T-helper 9 cell (primary cell): Measurements from ENCODE around the gene CTNND2.

Experiments used
- DNase-seq: peaks from one replicate; pipeline ENCODE4 v3.0.0-alpha.2; 2020

CTNND2 gene

DNA sequence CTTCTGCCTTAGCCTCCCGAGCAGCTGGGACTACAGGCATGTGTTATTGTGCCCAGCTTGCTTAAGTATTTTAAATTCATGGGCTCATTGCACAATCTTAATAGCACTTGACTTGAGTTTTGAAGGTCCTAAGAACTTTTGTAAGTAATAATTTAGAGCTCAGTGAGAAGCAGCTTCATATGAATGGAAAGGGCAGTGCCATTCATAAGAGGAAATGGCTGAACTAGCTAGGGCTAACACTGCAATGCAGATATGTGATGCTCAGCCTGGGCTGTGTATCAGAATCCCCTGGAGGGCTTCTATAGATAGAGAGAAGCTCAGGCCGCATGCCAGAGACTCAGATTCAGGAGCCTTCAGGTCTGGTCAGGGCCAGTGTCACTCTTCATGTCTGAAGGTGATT is 847.7 kb downstream of the CTNND2 start:
- DNase-seq, result no peak

GRCh38 chr5:11054014-11054413 is 850.2 kb downstream of the CTNND2 start:
- DNase-seq, result no peak

GRCh38 chr5:11052871-11053270 is 851.4 kb downstream of the CTNND2 start:
- no peak for DNase-seq

DNA sequence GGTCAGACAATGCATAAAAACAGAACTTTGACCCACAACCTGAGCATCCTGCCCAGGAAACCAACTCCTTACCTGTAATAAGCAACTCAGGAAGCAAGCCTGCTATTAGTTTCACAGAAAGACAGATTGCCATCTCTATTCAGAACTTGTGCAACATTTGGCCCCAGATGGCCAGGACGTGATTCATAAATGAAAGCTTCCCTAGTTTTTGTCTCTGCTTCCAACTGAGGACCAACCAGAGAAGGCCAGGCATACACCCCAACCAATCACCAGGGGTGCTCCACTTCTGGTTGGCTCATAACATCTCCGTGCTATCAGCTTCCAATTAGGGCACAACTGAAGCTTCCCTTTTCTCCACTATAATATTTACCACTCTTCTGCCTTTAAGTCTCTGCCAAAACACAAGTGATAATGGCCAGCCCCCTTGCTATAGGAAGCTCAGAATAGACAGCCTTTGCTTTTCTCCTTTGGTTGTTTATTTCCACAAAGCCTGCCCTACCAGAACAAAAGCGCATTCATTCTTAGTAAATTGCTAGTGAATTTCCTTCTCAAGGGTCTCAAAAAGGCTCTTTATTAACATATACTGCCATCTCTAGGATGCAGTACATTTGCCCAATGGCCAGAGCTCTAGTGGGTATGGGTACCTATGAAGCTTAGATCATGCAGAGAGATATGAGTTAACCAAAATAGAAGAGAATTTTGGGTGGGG is 853.5 kb downstream of the CTNND2 start:
- DNase-seq, result no peak

DNA sequence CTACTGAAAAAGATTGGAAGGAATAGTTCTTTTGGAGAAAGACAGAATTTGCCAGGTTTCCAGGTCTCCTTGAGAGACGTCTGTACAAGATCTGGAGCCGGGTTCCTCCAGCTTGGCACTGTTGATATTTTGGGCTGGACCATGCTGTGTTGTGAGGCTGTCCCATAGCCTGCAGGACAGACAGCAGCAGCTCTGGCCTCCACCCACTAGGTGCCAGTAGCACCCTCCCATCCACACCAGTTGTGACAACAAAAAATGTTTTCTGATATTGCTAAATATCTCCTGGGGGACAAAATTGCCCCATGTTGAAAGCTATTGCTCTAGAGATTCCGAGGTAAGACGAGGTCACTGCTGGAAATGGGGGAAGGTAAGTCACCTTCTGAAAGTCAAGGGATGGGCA is 855.5 kb downstream of the CTNND2 start:
- DNase-seq, result no peak

- no peak for DNase-seq
Observed at GRCh38 chr5:11047625-11048024, 856.6 kb downstream of the CTNND2 start.

DNA sequence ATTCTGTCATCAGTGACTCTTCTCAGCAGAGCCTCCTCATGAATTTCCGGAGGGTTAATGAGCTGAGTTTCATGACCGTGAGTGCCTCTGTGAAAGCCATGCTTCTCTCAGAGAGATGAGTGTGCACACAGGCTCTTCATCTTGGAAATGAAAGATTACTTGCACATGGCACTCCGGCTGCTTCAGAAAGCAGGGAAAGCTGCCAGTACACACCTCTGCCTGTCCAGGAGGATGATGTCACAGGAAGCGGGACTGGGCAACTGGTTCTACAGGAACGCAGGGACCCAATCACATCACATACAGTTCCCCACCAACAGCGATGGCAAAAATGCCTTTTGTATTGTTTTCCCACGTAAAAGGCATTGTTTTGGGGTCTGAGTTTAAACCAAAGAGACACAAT is 857.2 kb downstream of the CTNND2 start:
- DNase-seq, result no peak

GRCh38 chr5:11046160-11046559 is 858.1 kb downstream of the CTNND2 start:
- DNase-seq, result no peak

DNA sequence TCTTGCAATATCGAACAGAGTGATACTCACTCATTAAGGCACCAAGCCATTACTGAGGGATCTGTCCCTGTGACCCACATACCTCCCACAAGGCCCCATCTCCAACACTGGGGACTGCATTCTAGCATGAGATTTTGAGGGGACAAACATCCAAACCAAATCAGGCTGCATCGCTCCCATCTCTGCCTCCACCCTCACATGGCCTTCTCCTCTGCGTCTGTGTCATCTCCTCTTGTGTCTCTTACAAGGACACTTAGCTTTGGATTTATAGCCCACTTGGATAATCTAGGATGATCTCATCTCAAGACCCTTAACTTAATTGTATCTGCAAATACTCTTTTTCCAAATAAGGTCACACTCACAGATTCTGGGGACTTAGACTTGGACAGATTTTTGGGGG is 858.8 kb downstream of the CTNND2 start:
- no peak for DNase-seq

DNA sequence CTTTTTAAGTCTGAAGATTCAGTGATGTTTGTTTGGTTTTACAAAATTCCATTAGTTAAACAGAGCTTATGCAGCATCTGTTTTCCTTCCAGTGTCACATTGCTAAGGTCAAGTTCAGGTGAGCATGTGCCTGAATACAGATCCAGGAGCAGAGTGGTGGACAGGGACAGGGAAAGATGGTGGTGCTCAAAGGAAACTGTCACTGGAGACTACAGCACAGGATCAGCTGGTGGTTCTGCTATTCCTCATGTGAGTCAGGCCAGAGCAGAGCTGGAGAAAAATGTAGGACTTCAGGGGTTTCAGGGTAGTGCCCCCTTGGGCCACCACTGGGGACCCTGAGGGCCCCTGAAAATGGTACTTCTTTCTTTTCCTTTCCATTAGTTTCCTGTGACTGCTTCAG is 859.7 kb downstream of the CTNND2 start:
- no peak for DNase-seq

GRCh38 chr5:11043881-11044280 is 860.4 kb downstream of the CTNND2 start:
- DNase-seq, result no peak

- no peak for DNase-seq
Observed at GRCh38 chr5:11040345-11040744, 863.9 kb downstream of the CTNND2 start.

DNA sequence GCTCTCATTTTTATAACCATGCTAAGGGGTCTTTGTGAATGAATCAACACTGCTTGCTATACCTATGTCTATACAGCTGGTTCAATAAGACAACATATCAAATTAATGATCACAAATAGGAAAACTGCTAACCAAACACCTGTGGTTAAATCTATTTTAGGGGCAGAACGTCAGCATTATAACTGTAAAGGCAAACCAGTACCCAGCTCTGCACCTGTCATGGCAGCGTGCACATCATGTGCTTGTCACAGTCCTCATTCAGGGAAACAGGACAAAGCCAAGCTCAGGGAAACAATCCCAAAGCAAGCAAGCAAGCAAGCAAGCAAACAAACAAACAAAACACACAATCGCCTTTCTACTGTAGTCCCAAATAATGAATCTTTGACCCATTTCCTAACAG is 865.5 kb downstream of the CTNND2 start:
- no peak for DNase-seq

DNA sequence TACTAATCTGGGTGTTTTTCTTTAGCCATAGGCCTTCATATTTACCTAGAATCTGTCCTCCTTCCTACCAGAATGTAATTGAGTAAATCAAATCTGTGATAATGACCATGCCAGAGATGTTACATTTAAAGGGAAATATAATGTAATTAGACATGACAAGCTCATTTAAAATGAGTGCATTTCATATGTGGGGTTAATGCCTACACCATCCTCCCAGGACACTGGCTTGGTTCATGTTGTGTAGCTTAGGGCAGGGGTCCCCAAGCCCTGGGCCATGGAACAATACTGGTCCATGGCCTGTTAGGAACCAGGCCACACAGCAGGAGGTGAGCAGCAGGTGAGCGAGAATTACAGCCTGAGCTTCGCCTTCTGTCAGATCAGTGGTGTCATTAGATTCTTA is 866.3 kb downstream of the CTNND2 start:
- DNase-seq, result no peak

- no peak for DNase-seq
Observed at GRCh38 chr5:11037080-11037479, 867.2 kb downstream of the CTNND2 start.

GRCh38 chr5:11030671-11031070 is 873.6 kb downstream of the CTNND2 start:
- DNase-seq, result no peak

- no peak for DNase-seq
Observed at GRCh38 chr5:11027660-11028059, 876.6 kb downstream of the CTNND2 start.

DNA sequence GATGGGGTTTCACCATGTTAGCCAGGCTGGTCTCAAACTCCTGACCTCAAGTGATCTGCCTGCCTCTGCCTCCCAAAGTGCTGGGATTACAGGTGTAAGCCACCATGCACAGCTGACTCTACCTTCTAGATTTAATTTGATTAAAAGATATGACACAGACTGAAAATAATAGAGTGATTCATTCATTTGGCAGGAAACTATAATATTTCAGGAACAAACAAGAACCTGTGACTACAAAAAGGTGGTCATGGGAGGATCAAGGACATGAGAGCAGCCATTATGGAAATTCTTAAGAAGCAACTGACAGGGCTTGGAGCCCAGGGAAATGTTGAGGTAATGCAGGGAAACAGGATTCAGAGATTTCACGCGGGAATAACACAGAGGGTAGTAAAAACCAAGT is 877.7 kb downstream of the CTNND2 start:
- no peak for DNase-seq

- DNase-seq, result no peak
Observed at GRCh38 chr5:11023945-11024344, 880.3 kb downstream of the CTNND2 start.

DNA sequence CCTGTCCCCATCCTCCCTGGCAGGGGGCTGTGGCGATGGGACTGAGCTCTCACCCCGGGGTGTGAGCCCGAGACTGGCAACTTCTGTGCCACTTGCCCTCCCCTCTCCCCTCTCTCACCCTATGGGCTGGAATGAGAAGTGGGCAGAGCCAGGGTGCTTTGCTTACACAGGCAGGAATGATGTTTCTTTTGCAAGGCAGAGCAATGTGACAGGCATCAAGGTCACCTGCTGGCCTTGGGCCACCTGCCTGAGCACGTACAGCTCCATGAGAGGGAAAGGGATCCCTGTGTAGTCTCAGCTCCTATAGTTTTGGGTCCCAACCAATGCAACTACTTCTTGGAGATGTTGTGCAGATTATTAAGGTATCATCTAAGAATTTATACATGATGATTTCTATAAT is 890.5 kb downstream of the CTNND2 start:
- no peak for DNase-seq

DNA sequence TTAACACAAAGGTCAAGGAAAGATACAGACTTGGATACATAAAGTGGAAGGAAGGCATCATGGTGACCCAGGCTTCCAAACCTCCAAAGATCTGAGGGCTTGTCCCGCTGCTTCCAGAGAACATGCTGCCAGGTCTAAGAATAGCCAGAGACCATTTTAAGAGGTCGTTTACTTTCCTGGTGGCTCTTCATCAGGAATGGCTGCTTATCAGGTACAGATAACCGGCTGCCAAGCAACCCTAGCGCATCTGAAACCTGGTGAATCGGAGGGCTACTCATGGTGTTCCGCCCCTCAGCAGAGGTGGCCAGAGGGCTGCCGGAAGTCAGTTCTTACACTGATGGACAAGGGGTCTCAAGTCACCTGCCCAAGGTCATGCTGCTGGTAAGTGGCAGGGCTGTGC is 892.0 kb downstream of the CTNND2 start:
- no peak for DNase-seq

DNA sequence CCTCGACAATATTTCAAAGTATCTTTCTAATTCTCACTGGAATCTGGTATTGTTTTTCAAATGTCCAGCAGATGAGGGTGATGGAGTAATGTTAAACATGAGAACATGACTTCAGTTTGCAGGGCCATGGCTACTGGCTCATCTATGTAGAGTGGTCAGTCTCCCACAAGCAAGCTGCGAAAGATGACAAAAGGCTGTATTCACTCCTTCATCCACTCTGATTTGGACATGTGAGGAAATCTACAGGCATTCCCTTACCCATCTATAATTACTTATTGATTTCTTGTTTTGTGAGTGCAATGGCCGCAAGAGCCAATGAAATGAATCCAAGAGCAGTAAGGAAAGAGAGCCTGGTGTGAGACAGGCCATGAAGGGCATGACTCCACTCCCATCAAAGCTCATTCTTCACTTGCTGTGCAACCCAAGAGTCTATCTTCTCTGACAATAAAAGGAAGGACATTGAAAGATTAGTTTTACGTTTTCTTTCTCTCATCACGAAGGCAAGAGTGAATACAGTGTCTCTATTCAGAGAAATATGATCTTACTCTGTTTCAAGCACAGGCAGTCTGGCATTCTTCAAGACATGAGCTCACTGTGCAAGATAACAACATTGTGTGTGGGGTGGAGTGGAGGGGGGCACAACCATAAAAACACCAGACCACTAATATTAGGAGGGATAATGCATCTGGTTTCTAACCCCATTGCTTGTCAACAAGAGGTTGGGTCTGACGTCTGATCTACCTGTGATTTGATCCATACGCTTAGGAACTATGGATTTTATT is 893.6 kb downstream of the CTNND2 start:
- no peak for DNase-seq

GRCh38 chr5:11009576-11009975 is 894.7 kb downstream of the CTNND2 start:
- no peak for DNase-seq

- no peak for DNase-seq
Observed at GRCh38 chr5:11007269-11007870, 896.9 kb downstream of the CTNND2 start.
